Stimulated activated naive CD4-positive, alpha-beta T cell treated with Interleukin-2 at 50 U/mL for 16 hours (primary cell): ENCODE measurements around the gene CCDC9.
A peak's percentile ranks its signal among the peaks of the same experiment; 100 is the strongest.
"Not testable (repeated sequence)": the region's sequence is repeated elsewhere in the genome, so short reads cannot be mapped to it uniquely, and the experiment has no call there.

Experiments
- DNase-seq: peaks from one replicate; lab custom pipeline; 2025; lab: John Stamatoyannopoulos, UW

Gene CCDC9

GRCh38 chr19:47232422-47233211 lies 23.7 kb upstream of the CCDC9 start:
- peak; percentile 11 for DNase-seq

GRCh38 chr19:47236072-47236675 lies 20.2 kb upstream of the CCDC9 start:
- DNase-seq, result no peak

- no peak for DNase-seq
Observed at GRCh38 chr19:47239152-47239551, 17.2 kb upstream of the CCDC9 start.

- DNase-seq, result peak; percentile 59
Observed at GRCh38 chr19:47239610-47240296, 16.6 kb upstream of the CCDC9 start.

- no peak for DNase-seq
Observed at GRCh38 chr19:47240556-47240955, 15.8 kb upstream of the CCDC9 start.

GRCh38 chr19:47240996-47241918 lies 15.1 kb upstream of the CCDC9 start:
- peak; percentile 89 for DNase-seq

GRCh38 chr19:47241919-47242577 lies 14.3 kb upstream of the CCDC9 start:
- no peak for DNase-seq

- DNase-seq, result no peak
Observed at GRCh38 chr19:47243364-47243775, 13.0 kb upstream of the CCDC9 start.

GRCh38 chr19:47243776-47244547 lies 12.4 kb upstream of the CCDC9 start:
- peak; percentile 86 for DNase-seq

GRCh38 chr19:47247308-47247990 lies 8.9 kb upstream of the CCDC9 start:
- DNase-seq, result peak; percentile 67

GRCh38 chr19:47253016-47253415 lies 3.3 kb upstream of the CCDC9 start:
- not testable (repeated sequence) for DNase-seq

GRCh38 chr19:47253467-47253881 lies 2.9 kb upstream of the CCDC9 start:
- DNase-seq, result no peak

- DNase-seq, result no peak
Observed at GRCh38 chr19:47253970-47254369, 2.4 kb upstream of the CCDC9 start.

GRCh38 chr19:47256693-47257410 lies 527 bp downstream of the CCDC9 start:
- DNase-seq, result peak; percentile 100

- no peak for DNase-seq
Observed at GRCh38 chr19:47257411-47258169, 1.3 kb downstream of the CCDC9 start.

- no peak for DNase-seq
Observed at GRCh38 chr19:47258434-47258833, 2.1 kb downstream of the CCDC9 start.

GRCh38 chr19:47258895-47259555 lies 2.7 kb downstream of the CCDC9 start:
- no peak for DNase-seq

GRCh38 chr19:47260476-47260875 lies 4.2 kb downstream of the CCDC9 start:
- no peak for DNase-seq
